HCT116 (cell line): ENCODE results near the gene CHRD. TPM values are rescaled to one million over a fixed set of nuclear protein-coding genes. Genes with fewer than 3 reads are reported as not detected.

Experiments used
- ATAC-seq: fragments of 200-7000 bp; cut with Tn5 transposase; 2 replicates; pipeline ENCODE4 v1.9.1; 2020; ENCODE audit warnings: mild to moderate bottlenecking, moderate library complexity
- BruUV-seq: library from RNA; stranded (reverse); fragments of 400-500 nt; replicated peaks from 2 replicates; lab custom pipeline; 2021; lab: Mats Ljungman, UMichigan
- CTCF ChIA-PET: fragments of 300-600 bp; sonication (Branson Sonifier 250); formaldehyde crosslinking; loops from one replicate; lab custom pipeline; 2021; ENCODE audit warnings: antibody characterized with exemption; lab: Charles Lee
- POLR2A ChIA-PET: fragments of 300-600, 350-600 bp; sonication (Branson Sonifier 250); formaldehyde crosslinking; loops from one replicate; lab custom pipeline; 2021; ENCODE audit warnings: antibody characterized with exemption; lab: Charles Lee
- RAD21 ChIA-PET, 2 experiments: fragments of 300-600 bp; sonication (Branson Sonifier 250); formaldehyde crosslinking; loops; one replicate each; lab custom pipeline; 2023; ENCODE audit warnings: low total read pairs in 2 of 2; ENCODE audit not compliant: uncharacterized antibody in 2 of 2, unreplicated experiment in 2 of 2, low non-redundant PET in 1 of 2; lab: Charles Lee
- DNase-seq: peaks from one replicate; pipeline ENCODE4 v3.0.0-alpha.2; 2010; ENCODE audit warnings: low read depth, low spot score
- H2AFZ ChIP-seq: fragments of 200-600 bp; shearing (Covaris generic), sonication (generic); 2 replicates; pipeline ENCODE4 v1.6.1; 2017; ENCODE audit warnings: low read depth, mixed run types, mixed read lengths, antibody characterized with exemption, low read length; ENCODE audit not compliant: poor library complexity, severe bottlenecking
- H3K27ac ChIP-seq: 2 replicates; pipeline ENCODE4 v1.5.1; 2012; ENCODE audit warnings: low read depth, low read length
- H3K27me3 ChIP-seq: fragments of 200-600 bp; sonication (generic); 2 replicates; pipeline ENCODE4 v1.6.1; 2016; ENCODE audit warnings: mixed run types, low read length, mixed read lengths; ENCODE audit not compliant: insufficient read depth
- H3K36me3 ChIP-seq, 2 experiments: fragments of 200-500 bp in 1 of 2; fragments of 200-600 bp in 1 of 2; sonication (Bioruptor generic) in 1 of 2; sonication (generic) in 1 of 2; 2 replicates each; pipeline versions ENCODE4 v1.5.1 to v1.6.1; 2014 to 2016; ENCODE audit warnings: low read length in 2 of 2, inconsistent platforms in 1 of 2, mixed read lengths in 1 of 2, mixed run types in 1 of 2; ENCODE audit not compliant: insufficient read depth in 2 of 2, control insufficient read depth in 1 of 2
- H3K4me1 ChIP-seq, 2 experiments: fragments of 200-600 bp in 1 of 2; sonication (generic) in 1 of 2; 2 replicates each; pipeline versions ENCODE4 v1.5.1 to v1.6.1; 2012 to 2017; ENCODE audit warnings: low read length in 2 of 2, inconsistent platforms in 1 of 2, mild to moderate bottlenecking in 1 of 2, mixed read lengths in 1 of 2, mixed run types in 1 of 2, moderate library complexity in 1 of 2; ENCODE audit not compliant: insufficient read depth in 2 of 2, control insufficient read depth in 1 of 2
- H3K4me2 ChIP-seq: fragments of 200-600 bp; sonication (generic); 2 replicates; pipeline ENCODE4 v1.6.1; 2017; ENCODE audit warnings: mixed run types, low read length, mixed read lengths
- H3K4me3 ChIP-seq, 2 experiments: fragments of 200-600 bp in 1 of 2; sonication (generic) in 1 of 2; replicated peaks in 1 of 2; 2 replicates each; pipeline ENCODE4 v1.5.1; 2011 to 2016; ENCODE audit warnings: low read length in 2 of 2, control low read depth in 1 of 2, low read depth in 1 of 2, mild to moderate bottlenecking in 1 of 2, mixed read lengths in 1 of 2, mixed run types in 1 of 2
- H3K79me2 ChIP-seq: fragments of 200-600 bp; sonication (generic); 2 replicates; pipeline ENCODE4 v1.6.1; 2017; ENCODE audit warnings: mild to moderate bottlenecking, mixed run types, low read length, moderate library complexity, mixed read lengths; ENCODE audit not compliant: insufficient read depth
- H3K9ac ChIP-seq: fragments of 200-600 bp; sonication (generic); 2 replicates; pipeline ENCODE4 v1.6.1; 2016; ENCODE audit warnings: low read length, mixed read lengths
- H3K9me2 ChIP-seq: fragments of 200-600 bp; sonication (generic), shearing (Covaris generic); 2 replicates; pipeline ENCODE4 v1.6.1; 2017; ENCODE audit warnings: mixed run types, mild to moderate bottlenecking, moderate library complexity; ENCODE audit not compliant: insufficient read depth
- H3K9me3 ChIP-seq, 2 experiments: fragments of 200-500 bp in 1 of 2; fragments of 200-600 bp in 1 of 2; sonication (Bioruptor generic) in 1 of 2; sonication (generic) in 1 of 2; 2 replicates each; pipeline ENCODE4 v1.6.1; 2014 to 2017; ENCODE audit warnings: low read length in 2 of 2, mixed read lengths in 2 of 2, inconsistent platforms in 1 of 2, low read depth in 1 of 2, mild to moderate bottlenecking in 1 of 2, mixed run types in 1 of 2, moderate library complexity in 1 of 2; ENCODE audit not compliant: control insufficient read depth in 1 of 2, insufficient read depth in 1 of 2
- H4K20me1 ChIP-seq: fragments of 200-600 bp; sonication (generic), shearing (Covaris generic); 2 replicates; pipeline ENCODE4 v1.6.1; 2017; ENCODE audit warnings: mixed run types, mild to moderate bottlenecking, moderate library complexity; ENCODE audit not compliant: insufficient read depth
- CBX3 ChIP-seq: IDR thresholded peaks from 2 replicates; pipeline ENCODE4 v1.6.1; 2012; ENCODE audit warnings: low read depth
- CEBPB ChIP-seq: IDR thresholded peaks from 2 replicates; pipeline ENCODE4 v1.6.1; 2012; ENCODE audit warnings: low read depth
- EGR1 ChIP-seq: IDR thresholded peaks from 2 replicates; pipeline ENCODE4 v1.6.1; 2012; ENCODE audit warnings: low read depth
- ELF1 ChIP-seq: IDR thresholded peaks from 2 replicates; pipeline ENCODE4 v1.6.1; 2012; ENCODE audit warnings: low read depth, borderline replicate concordance
- EZH2 ChIP-seq: fragments of 200-600 bp; sonication (generic); IDR thresholded peaks from 2 replicates; pipeline ENCODE4 v1.6.1; 2017; ENCODE audit warnings: antibody characterized with exemption, mixed run types
- EZH2phosphoT487 ChIP-seq: fragments of 200-600 bp; IDR thresholded peaks from 2 replicates; pipeline ENCODE4 v1.6.1; 2018; ENCODE audit warnings: antibody characterized with exemption, borderline replicate concordance
- FOSL1 ChIP-seq: IDR thresholded peaks from 2 replicates; pipeline ENCODE4 v1.6.1; 2012; ENCODE audit warnings: low read depth
- REST ChIP-seq: IDR thresholded peaks from 2 replicates; pipeline ENCODE4 v1.6.1; 2012; ENCODE audit warnings: low read depth
- SIN3A ChIP-seq: IDR thresholded peaks from 2 replicates; pipeline ENCODE4 v1.6.1; 2012; ENCODE audit warnings: low read depth
- SP1 ChIP-seq: IDR thresholded peaks from 2 replicates; pipeline ENCODE4 v1.6.1; 2012; ENCODE audit warnings: low read depth
- SRF ChIP-seq: IDR thresholded peaks from 2 replicates; pipeline ENCODE4 v1.6.1; 2012; ENCODE audit warnings: low read depth
- TCF7L2 ChIP-seq: IDR thresholded peaks from 2 replicates; pipeline ENCODE4 v1.7.0; 2011; ENCODE audit warnings: borderline replicate concordance, inconsistent platforms; ENCODE audit not compliant: insufficient read depth, insufficient read length; ENCODE audit errors: extremely low read depth
- ZBTB33 ChIP-seq: IDR thresholded peaks from 2 replicates; pipeline ENCODE4 v1.6.1; 2011; ENCODE audit warnings: mild to moderate bottlenecking, low read length, moderate library complexity; ENCODE audit not compliant: insufficient replicate concordance; ENCODE audit errors: extremely low read depth
- ZNF274 ChIP-seq: fragments of 200-500 bp; sonication (Bioruptor generic); IDR thresholded peaks from 2 replicates; pipeline ENCODE4 v1.6.1; 2014; ENCODE audit warnings: mild to moderate bottlenecking, low read depth, low read length, inconsistent platforms
- intact Hi-C: fragments of 100-400 bp; cut with micrococcal nuclease; formaldehyde crosslinking; loops from 2 replicates; pipeline ENCODE4 v1.10.0; 2022
- total RNA-seq: library from RNA; stranded (reverse); gene quantifications from one replicate; pipeline ENCODE4 v1.2.1, GENCODE V29; 2021; ENCODE audit not compliant: unreplicated experiment
- TF ChIP-seq, protein P1 (sequence below): IDR thresholded peaks from 2 replicates; pipeline ENCODE4 v1.6.1; 2012

The CHRD gene
- total RNA-seq, 1 experiment from 2014 or later, result 8.0 TPM

- Histone ChIP-seq H3K27ac (no peak overlapping the region), H4K20me1 (no peaks in the 10 kb centered on the region), H3K4me1 (peaks cover 4 to 22% of the 10 kb centered on the region in 2 experiments; a peak in 3 of 4 replicates), H3K36me3 (peaks cover 18 to 24% of the 10 kb centered on the region in 2 experiments; a peak in 3 of 4 replicates), H3K9me3 (no peaks in the 10 kb centered on the region), H2AFZ (no peak overlapping the region), H3K9ac (no peak overlapping the region)
- ChIA-PET RAD21 (no interaction called here), CTCF (no interaction called here)
- intact Hi-C loops, result no loop called here
- TF ChIP-seq SRF (no peak), ZNF274 (no peak), CEBPB (no peak)
- TF ChIP-seq, all 23 proteins: peak for 0
- DNase-seq, result no peak
- no peaks in the 10 kb centered on the region for H3K9me2 ChIP-seq
- no peak for ATAC-seq
- H3K27me3 ChIP-seq, result no peaks in the 10 kb centered on the region
- BruUV-seq, result no TSS peak
- no peak overlapping the region for H3K4me2 ChIP-seq
- H3K79me2 ChIP-seq, result peaks cover 15% of the 10 kb centered on the region
- POLR2A ChIA-PET, result interaction anchor here (1.5 kb wide), 1 partner anchor 12 kb away, joined by 4 read pairs; no protein-coding TSS in a partner anchor
- H3K4me3 ChIP-seq, result no peak overlapping the region
Observed at GRCh38 chr3:184358124-184358767, 21.6 kb upstream of the CHRD start.

GRCh38 chr3:184358921-184359350, 20.9 kb upstream of the CHRD start:
- ChIA-PET RAD21 (no interaction called here), CTCF (no interaction called here), POLR2A (interaction anchor here (1.5 kb wide), 1 partner anchor 13 kb away, joined by 4 read pairs; no protein-coding TSS in a partner anchor)
- intact Hi-C loops, result no loop called here
- Histone ChIP-seq H3K79me2 (peaks cover 22% of the 10 kb centered on the region), H3K9me2 (no peaks in the 10 kb centered on the region), H3K36me3 (peaks cover 18 to 19% of the 10 kb centered on the region in 2 experiments; a peak in 3 of 4 replicates), H3K4me3 (no peak overlapping the region), H3K27me3 (no peaks in the 10 kb centered on the region), H3K4me2 (no peak overlapping the region), H3K9me3 (no peaks in the 10 kb centered on the region), H4K20me1 (no peaks in the 10 kb centered on the region), H3K27ac (no peak overlapping the region), H2AFZ (no peak overlapping the region), H3K4me1 (peaks cover 4 to 22% of the 10 kb centered on the region in 2 experiments; a peak in 3 of 4 replicates), H3K9ac (no peak overlapping the region)
- DNase-seq (no peak), ATAC-seq (no peak)
- BruUV-seq, result no TSS peak
- TF ChIP-seq REST (no peak), EZH2 (no peak), TCF7L2 (no peak), CBX3 (no peak), FOSL1 (no peak), EGR1 (no peak), EZH2phosphoT487 (no peak), SIN3A (no peak), SP1 (no peak), ZBTB33 (no peak), ELF1 (no peak)
- TF ChIP-seq, protein P1, sequence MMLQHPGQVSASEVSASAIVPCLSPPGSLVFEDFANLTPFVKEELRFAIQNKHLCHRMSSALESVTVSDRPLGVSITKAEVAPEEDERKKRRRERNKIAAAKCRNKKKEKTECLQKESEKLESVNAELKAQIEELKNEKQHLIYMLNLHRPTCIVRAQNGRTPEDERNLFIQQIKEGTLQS, result no peak
